Measurements from ENCODE around the gene PRPF6. TPM values are rescaled to one million over a fixed set of nuclear protein-coding genes. Genes with fewer than 3 reads are reported as not detected.
A peak's percentile ranks its signal among the peaks of the same experiment; 100 is the strongest.

Gene PRPF6
- total and polyA plus RNA-seq, 2 of the 13 experiments (the other 11 are each of a cell fraction or from before 2014, with no cell fraction given): 63.7 to 101 TPM

DNA sequence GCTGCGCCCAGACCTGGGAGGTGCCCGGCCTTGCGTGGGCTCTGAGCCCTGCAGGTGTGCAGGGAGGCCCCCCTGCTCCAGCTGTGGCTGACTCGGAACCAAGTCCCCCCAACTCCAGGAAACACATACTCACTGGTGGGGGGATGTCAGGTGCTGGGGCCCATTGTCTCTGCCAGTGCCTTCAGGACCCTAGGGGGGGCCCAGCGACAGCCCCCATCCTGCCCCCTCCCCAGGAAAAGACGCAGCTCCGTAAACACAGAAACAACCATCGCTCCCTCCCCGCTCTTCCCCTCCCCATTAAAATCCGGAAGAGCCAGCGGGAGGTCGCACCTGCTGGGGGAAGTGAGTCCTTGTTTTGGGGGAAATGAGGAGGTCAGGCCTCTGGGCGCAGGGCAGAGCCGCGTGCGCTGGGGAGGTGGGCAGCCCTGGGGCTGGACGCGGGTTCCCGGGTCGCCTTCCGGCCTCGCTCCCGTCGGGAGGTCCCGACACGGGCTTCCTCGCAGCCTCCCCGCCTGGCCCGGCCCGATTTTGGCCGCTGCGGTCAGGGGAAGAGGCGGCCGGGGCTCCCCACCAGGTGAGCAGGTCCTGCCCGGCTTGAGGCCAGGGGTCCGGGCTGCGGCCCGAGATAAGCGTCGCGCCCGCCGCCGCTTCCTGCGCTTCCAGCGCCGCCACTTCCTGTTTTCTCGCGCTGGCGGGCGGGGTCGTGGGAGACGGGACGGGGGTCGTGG lies 61.3 kb downstream of the PRPF6 start (continued):
- TF ChIP-seq, protein P1, sequence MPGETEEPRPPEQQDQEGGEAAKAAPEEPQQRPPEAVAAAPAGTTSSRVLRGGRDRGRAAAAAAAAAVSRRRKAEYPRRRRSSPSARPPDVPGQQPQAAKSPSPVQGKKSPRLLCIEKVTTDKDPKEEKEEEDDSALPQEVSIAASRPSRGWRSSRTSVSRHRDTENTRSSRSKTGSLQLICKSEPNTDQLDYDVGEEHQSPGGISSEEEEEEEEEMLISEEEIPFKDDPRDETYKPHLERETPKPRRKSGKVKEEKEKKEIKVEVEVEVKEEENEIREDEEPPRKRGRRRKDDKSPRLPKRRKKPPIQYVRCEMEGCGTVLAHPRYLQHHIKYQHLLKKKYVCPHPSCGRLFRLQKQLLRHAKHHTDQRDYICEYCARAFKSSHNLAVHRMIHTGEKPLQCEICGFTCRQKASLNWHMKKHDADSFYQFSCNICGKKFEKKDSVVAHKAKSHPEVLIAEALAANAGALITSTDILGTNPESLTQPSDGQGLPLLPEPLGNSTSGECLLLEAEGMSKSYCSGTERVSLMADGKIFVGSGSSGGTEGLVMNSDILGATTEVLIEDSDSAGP (CRISPR knock-in tag; IDR thresholded peaks at IDR 0.05; ENCODE audit: borderline replicate concordance): peak; percentile 49; the same call in 1 of the 2 replicates
- no peak for TF ChIP-seq ZBTB42 (CRISPR knock-in tag; IDR thresholded peaks at IDR 0.05)
- TF ChIP-seq, protein P2, sequence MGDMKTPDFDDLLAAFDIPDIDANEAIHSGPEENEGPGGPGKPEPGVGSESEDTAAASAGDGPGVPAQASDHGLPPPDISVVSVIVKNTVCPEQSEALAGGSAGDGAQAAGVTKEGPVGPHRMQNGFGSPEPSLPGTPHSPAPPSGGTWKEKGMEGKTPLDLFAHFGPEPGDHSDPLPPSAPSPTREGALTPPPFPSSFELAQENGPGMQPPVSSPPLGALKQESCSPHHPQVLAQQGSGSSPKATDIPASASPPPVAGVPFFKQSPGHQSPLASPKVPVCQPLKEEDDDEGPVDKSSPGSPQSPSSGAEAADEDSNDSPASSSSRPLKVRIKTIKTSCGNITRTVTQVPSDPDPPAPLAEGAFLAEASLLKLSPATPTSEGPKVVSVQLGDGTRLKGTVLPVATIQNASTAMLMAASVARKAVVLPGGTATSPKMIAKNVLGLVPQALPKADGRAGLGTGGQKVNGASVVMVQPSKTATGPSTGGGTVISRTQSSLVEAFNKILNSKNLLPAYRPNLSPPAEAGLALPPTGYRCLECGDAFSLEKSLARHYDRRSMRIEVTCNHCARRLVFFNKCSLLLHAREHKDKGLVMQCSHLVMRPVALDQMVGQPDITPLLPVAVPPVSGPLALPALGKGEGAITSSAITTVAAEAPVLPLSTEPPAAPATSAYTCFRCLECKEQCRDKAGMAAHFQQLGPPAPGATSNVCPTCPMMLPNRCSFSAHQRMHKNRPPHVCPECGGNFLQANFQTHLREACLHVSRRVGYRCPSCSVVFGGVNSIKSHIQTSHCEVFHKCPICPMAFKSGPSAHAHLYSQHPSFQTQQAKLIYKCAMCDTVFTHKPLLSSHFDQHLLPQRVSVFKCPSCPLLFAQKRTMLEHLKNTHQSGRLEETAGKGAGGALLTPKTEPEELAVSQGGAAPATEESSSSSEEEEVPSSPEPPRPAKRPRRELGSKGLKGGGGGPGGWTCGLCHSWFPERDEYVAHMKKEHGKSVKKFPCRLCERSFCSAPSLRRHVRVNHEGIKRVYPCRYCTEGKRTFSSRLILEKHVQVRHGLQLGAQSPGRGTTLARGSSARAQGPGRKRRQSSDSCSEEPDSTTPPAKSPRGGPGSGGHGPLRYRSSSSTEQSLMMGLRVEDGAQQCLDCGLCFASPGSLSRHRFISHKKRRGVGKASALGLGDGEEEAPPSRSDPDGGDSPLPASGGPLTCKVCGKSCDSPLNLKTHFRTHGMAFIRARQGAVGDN (CRISPR knock-in tag; IDR thresholded peaks at IDR 0.05): peak; percentile 91
- no peak for TF ChIP-seq HNRNPUL1 (IDR thresholded peaks at IDR 0.05; ENCODE audit: low read depth, low read length)
- peak; percentile 78; the same call in 1 of the 2 replicates for TF ChIP-seq ZNF343 (CRISPR knock-in tag; IDR thresholded peaks at IDR 0.05)
- no peak for TF ChIP-seq PAF1 (CRISPR knock-in tag; IDR thresholded peaks at IDR 0.05)
- no peak for TF ChIP-seq EHMT2 (IDR thresholded peaks at IDR 0.05; ENCODE audit: borderline replicate concordance, low read depth, low read length)
- TF ChIP-seq POLR2AphosphoS2 (IDR thresholded peaks at IDR 0.05; ENCODE audit: low read depth, low read length): no peak; the same call in 1 of the 2 replicates
- TF ChIP-seq ZNF83 (CRISPR knock-in tag; IDR thresholded peaks at IDR 0.05; ENCODE audit: borderline replicate concordance): peak; percentile 87
- TF ChIP-seq ZMYM2 (CRISPR knock-in tag; IDR thresholded peaks at IDR 0.05): no peak
- TF ChIP-seq NFATC3 (CRISPR knock-in tag; IDR thresholded peaks at IDR 0.05): no peak
- TF ChIP-seq STAG1 (CRISPR knock-in tag; IDR thresholded peaks at IDR 0.05): no peak
- no peak for TF ChIP-seq ZNF292 (CRISPR knock-in tag; IDR thresholded peaks at IDR 0.05; ENCODE audit: borderline replicate concordance, low read depth)
- 0 out of 2 replicates have a peak, but pooled peaks have one; percentile 7 for TF ChIP-seq ONECUT2 (CRISPR knock-in tag; IDR thresholded peaks at IDR 0.05)
- no peak for TF ChIP-seq NCOA1 (CRISPR knock-in tag; IDR thresholded peaks at IDR 0.05)
- peak; percentile 35; the same call in 1 of the 2 replicates for TF ChIP-seq FOXK1 (CRISPR knock-in tag; IDR thresholded peaks at IDR 0.05; ENCODE audit: borderline replicate concordance, low read depth)
- TF ChIP-seq SIN3B (IDR thresholded peaks at IDR 0.05; ENCODE audit: low read length): no peak
- TF ChIP-seq AGO2 (optimal IDR thresholded peaks at IDR 0.05; ENCODE audit: low read depth, low read length): peak; percentile 99
- TF ChIP-seq BHLHE40 (IDR thresholded peaks at IDR 0.05; ENCODE audit: low read length): no peak
- TF ChIP-seq SIX1 (CRISPR knock-in tag; IDR thresholded peaks at IDR 0.05; ENCODE audit: borderline replicate concordance): no peak
- TF ChIP-seq ZNF547 (CRISPR knock-in tag; IDR thresholded peaks at IDR 0.05): peak; percentile 78
- TF ChIP-seq TCF7 (IDR thresholded peaks at IDR 0.05; ENCODE audit: low read depth): no peak
- TF ChIP-seq AKAP8 (CRISPR knock-in tag; IDR thresholded peaks at IDR 0.05): peak; percentile 30; the same call in 1 of the 2 replicates
- TF ChIP-seq RAD21 (CRISPR knock-in tag; IDR thresholded peaks at IDR 0.05): peak; percentile 61; the same call in 1 of the 2 replicates
- TF ChIP-seq ZFP36 (IDR thresholded peaks at IDR 0.05; ENCODE audit: borderline replicate concordance, low read depth, low read length, partially characterized antibody): no peak
- no peak for TF ChIP-seq ZNF136 (CRISPR knock-in tag; IDR thresholded peaks at IDR 0.05; ENCODE audit: low read depth)

Measured in HepG2 (cell line).